Measurements from ENCODE around the gene PAX7.
A peak's percentile ranks its signal among the peaks of the same experiment; 100 is the strongest.
"Not testable (repeated sequence)": the region's sequence is repeated elsewhere in the genome, so short reads cannot be mapped to it uniquely, and the experiment has no call there.

PAX7 gene

DNA sequence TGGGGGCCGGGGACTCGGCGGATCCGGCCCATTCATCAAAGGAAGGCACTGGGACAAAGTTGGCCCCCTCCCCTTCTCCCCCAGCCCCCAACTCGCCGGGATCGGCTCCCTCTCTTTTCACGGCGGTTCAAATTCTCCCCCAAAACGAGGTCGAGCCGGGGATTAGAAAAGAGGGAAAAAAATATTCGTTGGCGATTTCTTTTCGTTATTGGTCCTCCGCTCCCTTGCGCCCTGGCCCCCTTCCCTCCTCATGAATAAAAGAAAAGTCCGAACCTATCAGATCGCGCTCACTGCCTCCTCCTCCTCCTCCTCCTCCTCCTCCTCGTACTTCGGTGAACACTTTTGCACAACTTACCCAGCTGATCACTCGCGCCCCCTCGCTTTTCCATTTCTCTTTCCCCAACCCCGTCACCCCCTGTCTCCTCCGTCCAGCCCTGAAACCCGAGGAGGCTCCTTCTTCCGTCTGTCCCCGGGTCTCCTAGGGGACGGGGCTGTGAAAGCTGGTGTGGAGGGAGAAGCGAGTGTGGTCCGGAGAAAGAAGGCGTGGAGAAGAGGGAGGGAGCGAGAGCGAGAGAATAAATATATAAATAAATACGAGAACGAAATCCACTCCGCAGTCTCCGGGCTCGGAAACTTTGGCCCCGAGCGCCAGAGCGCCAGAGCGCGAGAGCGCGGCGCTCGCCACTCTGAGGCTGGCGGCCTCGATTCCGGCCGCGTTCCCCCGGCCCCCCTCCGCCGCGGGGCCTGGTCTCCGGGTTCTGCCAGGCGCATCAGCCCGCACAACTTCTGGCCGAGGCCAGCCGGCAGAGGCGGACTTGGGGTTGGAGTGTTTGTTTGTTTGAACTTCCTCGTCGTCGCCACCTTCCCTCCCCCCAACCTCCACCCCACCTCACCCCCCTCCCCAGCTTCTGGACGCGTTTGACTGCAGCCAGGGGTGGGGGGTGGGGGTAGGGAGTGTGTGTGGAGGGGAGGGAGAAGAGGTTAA is at the start of gene PAX7:
TSS of gene PAX7 (plus strand) at position 336 of the 985 bp plus-strand sequence. CDS start 758 bp downstream, outside the sequence.
- no peak for DNase-seq

DNA sequence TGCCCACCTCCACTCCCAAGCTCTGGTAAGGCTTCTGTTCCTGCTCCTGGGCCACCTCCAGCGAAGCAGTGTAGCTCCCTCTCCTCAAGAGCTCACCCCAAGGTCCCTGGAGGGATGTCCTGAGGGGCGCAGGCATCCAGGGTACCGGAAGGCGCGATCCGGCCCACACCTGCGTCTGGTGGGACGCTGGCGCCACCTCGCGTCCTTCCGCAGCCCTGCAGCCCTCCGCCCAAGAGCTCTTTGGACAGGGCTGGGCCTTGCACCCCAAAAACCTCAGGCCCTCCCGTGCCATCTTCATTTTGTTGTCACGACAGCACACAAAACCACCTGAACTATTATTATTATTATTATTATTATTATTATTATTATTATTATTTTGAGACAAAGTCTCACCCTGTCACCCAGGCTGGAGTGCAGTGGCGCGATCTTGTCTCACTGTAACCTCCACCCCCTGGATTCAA is 49.2 kb upstream of the PAX7 start:
- DNase-seq = peak; percentile 41

DNA sequence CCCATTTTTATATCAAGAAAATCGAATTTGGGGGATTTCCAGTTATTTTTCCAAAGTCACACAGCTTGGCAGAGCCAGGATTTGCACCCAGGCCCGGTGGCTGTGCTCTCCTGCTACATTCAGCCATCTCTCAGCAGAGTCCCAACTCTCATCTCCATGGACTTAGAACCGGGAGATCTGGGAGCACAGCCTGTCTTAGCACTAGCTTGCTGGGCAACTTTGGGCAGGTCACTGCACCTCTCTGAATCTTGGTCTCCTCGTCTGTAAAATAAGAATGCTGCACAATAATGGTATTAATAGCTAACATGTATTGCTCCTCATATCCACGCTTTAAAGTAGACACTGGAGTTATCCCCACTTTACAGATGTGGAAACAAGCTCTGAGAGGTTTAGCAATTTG is 47.8 kb upstream of the PAX7 start:
- DNase-seq = no peak

DNA sequence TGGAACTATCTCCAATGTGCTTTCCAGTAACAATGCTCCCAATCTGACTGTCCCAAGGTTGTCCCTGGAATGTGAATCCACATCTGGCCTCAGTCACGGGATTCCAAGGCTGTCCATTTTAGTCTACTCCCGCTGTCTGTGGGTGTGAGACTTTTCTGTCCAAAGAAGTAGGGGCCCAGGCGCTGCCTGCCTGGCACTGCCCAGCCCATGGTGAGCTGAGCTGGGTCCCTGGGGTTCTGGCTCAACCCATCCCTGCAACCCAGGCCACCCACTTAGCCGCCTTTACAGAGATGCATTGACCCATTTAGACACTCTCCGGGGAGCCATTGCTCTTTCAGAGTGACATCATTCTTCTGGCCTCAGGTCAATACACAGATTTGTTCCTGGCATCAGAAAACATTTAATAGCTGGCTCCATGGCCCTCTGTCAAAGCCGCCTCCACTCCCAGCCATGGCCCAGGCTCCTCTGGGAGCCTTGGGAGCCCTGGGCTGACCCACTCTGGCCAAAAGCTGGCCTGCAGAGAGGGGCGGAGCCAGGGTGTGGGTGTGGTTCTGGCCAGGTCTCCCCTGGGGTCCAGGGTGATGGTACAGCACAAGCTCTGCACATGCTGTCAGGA is 47.2 kb upstream of the PAX7 start:
- DNase-seq = no peak

DNA sequence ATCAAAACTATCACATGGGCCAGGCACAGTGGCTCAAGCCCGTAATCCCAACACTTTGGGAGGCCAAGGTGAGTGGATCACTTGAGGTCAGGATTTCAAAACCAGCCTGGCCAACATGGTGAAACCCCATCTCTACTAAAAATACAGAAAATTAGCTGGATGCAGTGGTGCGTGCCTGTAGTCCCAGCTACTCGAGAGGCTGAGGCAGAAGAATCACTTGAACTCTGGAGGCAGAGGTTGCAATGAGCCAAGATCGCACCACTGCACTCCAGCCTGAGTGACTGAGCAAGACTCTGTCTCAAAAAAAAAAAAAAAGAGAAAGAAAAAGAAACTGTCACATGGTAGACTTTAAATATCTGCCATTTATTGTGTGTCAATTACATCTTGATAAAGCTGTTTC is 44.6 kb upstream of the PAX7 start:
- DNase-seq = not testable (repeated sequence)

DNA sequence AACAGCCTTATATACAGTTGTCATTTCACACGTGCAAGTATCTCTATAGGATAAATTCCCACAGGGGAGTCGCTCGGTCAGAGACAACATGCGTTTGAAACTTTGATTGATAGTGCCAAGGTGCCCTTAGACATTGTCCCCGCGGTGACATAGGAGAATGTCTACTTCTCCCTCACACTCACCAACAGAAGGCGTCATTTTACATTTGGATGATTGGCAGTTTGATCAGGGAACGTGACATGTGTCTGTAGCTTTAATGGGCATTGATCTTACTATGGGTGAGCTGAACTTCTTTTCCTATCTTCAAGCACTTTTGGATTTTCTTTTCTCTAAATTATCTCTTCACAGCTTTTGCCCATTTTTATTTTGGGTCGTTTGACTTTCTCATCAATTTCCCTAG is 42.6 kb upstream of the PAX7 start:
- no peak for DNase-seq

DNA sequence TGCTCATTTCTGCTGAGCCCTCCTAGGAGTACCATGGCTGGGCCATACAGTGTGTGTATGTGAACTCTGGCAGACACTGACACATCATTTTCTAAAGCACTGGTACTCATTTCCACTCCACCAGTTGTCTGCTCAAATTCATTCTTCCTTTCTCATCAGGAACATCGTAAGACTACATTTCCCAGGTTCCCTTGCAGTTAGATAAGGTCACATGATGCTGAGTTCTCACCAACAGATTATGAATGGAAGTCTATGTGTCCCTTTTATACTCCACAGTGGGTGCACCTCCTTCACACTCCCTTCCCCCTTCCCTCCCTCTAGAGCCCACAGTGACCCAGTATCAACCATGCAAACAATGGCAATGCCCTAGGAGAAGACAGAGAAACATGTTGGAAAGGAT is 38.3 kb upstream of the PAX7 start:
- DNase-seq = no peak

DNA sequence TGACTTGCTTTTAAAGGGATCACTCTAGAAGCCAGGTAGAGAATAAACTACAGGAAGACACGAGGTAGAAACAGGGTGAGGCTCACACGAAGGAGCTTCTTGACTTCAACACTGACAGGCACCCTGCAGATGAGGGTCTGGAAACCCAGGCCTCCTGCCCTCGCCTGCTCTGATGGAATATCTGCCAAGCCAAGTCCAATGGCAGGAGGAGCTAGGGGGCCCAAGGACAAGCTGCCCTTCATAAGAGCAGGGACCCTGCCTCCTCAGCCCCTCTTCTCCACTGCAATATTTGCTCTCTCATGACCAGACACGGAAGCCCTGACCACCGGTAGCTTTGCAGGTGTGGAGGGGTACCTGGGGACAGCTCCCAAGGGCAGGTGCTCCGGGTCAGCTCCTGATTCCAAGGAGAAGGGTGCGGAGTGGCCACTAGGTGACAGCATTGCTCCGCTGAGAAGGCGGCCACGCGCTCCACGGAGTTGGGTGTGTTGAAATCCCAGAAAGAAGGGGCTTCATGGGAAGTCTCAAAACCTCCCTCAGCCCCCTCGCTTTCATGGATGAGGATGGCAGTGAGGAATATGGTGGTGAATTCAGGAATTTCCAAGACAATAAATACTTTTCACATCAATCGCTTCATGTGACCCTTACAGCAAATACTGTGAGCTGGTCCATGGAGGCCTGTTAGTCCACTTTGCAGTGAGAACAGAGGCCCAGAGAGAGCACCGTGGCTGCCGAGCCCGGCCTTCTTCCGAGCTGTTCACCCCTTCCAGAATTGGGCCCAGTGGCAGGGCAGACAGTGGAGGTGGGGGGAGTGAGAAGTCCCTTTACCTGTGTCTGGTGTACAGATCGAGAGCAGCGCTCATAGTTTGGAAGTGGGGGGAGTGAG is 33.2 kb upstream of the PAX7 start:
- no peak for DNase-seq

DNA sequence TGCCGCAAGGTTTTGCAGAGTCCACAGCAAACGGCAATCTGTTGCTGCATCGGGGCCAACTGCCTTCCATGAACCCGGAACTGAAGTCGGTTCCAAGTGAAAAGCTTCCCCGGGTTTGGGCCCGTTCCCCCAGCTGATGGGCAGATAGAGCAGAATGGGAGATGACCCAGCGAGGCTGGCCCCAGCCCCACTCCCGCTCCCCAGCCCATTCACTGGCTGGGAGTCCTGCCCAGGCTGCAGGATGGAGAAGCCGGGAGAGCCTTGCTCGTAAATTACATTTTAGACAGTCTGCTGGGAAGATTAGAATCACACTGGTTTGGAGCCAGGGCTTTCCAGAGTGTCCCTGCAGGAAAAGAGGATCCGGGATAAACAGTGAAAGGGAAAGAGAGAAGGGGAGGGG is 31.6 kb upstream of the PAX7 start:
- DNase-seq = no peak

DNA sequence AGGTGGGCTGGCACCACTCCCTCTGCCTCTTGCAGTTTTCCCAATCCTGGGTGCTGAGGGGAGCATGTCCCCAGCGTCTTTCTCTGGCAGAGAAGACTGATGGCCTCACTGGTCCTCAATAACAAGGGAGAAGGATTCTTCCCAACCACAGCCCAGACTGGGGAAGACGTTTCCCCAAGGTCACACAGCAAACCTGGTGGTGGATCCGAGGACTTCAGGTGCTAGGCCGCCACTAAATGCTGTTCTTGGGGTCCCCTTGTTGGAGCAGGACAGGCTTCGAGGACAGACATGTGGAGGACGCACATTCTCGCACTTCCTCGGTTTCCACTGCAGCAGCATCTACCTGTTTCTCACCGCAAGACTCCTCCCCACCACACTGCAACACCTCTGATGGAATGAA is 30.9 kb upstream of the PAX7 start:
- DNase-seq = no peak

DNA sequence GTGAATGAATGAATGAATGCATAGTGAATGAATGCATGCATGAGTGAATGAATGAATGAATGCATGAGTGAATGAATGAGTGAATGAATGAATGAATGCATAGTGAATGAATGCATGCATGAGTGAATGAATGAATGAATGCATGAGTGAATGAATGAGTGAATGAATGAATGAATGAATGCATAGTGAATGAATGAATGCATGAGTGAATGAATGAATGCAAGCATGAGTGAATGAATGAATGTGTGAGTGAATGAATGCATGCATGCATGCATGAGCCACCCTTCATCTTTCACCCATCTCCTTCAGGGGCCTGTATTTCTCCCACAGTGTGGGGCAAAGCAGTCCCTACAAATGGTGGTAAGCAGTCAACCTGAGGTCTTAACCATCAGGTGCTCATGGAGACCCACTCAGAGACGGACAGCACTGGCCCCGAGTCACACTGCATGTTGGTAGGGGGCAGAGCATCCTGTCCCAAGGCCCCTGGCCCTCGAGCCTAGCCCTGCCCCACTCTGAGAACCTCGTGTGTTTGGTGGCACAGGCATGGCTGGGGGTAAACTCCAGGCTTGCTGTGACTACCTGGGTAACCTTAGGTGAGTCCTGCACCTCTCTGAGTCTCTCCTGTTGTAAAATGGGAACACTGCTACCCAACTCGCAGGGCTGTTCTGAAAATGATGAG is 28.0 kb upstream of the PAX7 start:
- DNase-seq = no peak

DNA sequence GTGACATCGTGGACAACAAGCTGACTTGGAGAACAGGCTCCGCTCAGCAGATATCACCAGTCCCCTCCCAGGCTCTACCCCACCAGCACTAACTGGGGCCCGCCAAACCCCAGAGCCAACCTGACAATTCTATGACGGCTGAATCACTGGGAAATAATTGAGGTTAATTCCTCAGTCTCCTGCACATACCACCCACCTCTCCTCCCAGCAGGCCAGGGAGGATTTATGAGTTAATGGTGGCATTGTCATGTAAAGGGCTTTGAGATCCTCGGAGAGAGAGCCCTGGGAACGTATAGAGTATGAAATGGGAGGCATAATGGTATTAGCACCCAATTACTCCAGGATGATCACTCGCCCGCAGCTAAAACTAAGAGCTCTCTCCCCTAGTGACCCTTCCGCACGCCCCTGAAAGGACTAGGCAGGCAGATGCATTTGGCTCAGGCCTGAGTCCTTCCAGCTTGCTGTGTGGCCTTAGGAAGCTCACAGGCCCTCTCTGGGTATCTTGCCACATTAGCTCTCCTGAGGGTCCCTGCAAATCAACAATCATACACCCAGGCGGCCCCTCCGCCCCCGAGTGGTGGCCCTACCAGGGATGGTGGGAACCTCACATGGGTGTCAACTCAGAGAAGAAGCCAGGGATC is 27.3 kb upstream of the PAX7 start:
- DNase-seq = no peak

DNA sequence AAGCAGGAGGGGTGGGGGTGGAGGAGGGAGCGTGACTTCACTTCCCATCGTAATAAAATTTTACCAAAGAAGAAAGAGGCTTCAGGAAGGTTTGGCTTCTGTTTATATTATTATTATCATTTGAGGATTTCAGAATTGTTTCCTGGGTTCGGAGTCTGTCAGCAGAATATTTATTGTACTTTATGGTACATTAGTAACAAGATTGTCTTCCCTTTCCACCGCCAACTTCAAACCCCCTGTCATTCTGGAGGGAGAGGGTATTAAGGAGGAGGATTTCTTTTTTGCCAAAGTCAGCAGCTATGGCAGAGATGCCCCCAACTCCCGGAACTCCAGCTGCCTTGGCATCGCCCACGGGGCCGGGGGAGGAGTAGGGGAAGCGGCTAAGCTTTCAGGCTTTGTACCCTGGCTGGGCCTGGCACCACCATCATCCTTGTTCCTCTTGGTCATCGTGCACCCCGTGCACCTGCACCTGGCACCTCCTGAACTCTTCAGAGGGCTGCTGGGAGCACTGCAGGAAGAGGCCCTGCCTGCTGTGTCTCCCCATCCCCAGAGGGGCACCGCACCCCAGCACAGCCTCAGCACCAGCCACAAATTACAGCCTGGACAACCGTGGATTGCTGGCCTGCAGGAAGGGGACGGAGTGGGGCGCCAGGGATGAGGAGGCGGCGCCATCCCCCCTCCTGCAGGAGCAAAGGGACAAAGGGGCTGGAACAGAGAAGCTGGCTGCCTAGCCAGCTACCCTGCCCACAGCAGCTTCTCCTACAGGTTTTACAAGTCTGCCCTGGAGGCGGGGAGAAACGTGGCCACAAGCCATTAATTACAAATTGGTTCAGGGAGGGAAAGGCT is 24.0 kb upstream of the PAX7 start:
- DNase-seq = no peak

DNA sequence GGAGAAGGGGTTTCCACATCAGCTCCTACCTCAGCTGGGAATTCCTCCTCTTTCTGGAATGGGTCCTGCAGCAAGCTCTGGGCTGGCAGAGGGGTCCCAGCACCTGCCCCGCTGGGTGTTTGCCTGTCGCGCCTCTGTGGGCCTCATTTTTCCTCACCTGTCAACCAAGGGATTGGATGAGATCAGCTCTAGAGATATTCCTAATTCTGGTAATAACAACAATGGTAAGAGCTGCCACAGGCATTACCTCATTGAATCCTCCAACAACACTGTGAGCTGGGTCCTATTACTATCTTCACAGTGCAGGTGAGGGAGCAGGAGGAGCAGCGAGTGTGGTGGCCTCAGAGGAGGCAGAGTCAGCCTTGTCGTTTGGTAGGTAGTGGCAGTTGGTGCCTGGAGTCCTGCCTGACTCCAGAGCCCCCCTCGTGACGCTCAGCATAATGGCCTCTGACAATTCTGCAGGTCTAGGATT is 23.3 kb upstream of the PAX7 start:
- no peak for DNase-seq

DNA sequence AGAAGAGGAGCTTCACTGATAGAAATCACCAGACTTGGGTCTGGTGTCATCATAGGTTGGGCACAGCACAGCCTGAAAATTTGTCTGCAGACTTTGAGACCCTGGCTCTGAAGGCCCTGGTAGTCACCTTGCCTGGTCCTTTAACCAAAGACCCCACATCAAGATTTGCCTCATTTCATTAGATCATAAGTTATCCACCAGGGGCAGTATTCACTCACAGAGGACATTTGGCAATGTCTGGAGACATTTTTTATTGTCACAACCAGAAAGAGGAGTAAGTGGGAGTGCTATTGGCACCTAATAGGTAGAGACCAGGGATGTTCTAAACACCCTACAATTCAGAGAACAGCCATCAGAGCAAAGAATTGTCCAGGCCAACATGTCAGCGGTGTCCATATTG is 22.1 kb upstream of the PAX7 start:
- DNase-seq = no peak

DNA sequence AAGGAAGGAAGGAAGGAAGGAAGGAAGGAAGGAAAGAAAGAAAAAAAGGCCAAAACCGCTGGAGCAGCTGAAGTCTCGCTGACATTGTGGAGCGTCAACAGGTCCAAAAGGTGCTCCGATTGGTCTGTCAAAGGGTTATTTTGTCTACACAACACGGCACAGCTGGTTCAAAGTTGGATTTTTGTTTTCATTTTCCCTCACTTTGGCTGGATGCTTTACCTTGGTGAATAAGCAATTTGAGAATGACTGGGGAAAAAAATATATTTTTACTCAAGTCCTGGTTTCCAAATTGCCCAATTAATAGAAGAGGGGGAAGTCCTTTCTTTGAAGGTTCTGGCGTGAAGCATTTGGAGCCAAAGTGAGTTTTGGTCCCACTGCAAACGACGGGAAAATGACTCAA is 19.3 kb upstream of the PAX7 start:
- no peak for DNase-seq

DNA sequence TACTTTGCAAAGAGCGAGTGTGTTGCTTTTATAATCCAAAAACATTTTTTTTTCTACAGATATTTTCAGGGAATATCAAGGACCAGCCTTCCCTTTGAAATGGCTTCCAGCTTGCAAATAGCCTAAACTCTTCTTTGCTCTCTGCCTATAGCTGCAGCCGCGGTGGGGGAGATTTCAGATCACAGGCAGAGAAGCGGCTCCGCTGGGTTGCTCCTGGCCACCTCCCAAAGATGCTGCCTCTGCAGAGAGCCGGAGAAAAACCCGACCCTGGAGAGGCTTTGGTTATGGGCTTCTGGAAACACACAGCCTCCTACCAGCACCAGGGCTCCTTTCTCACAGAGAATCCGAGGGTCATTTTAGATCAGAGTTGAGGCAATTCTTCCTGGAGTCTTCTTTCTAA is 18.6 kb upstream of the PAX7 start:
- DNase-seq = no peak

DNA sequence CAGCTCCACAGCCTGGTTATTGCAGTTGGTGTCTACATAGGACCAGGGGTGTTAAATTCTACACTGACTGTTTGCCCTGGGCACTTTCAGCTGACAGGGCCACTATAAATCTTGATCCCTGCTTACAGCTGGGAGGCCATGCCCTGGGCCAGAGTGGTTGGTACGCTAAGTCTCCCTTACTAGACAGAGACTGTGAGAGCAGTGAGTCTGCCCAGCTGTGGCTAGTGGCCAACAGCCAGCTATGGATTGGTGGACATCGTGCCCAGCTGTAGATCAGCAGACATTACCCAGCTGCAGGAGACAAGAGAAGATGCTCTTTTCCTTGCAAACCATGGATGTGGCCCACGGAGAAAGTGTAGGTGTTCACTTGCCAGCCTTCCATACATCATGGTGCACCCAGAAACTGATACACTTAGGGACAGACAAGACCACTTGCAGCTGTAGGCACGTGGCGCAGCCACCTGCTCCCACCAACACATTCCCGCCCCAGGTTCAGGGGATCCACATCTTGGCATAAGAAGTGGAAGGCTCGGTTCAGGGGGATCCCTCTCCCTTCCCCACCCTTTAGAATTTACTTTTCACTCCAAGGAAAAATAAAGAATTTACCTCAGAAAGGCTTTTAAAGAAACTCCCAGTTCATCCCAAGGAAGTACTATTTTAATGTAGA is 16.4 kb upstream of the PAX7 start:
- DNase-seq = no peak

DNA sequence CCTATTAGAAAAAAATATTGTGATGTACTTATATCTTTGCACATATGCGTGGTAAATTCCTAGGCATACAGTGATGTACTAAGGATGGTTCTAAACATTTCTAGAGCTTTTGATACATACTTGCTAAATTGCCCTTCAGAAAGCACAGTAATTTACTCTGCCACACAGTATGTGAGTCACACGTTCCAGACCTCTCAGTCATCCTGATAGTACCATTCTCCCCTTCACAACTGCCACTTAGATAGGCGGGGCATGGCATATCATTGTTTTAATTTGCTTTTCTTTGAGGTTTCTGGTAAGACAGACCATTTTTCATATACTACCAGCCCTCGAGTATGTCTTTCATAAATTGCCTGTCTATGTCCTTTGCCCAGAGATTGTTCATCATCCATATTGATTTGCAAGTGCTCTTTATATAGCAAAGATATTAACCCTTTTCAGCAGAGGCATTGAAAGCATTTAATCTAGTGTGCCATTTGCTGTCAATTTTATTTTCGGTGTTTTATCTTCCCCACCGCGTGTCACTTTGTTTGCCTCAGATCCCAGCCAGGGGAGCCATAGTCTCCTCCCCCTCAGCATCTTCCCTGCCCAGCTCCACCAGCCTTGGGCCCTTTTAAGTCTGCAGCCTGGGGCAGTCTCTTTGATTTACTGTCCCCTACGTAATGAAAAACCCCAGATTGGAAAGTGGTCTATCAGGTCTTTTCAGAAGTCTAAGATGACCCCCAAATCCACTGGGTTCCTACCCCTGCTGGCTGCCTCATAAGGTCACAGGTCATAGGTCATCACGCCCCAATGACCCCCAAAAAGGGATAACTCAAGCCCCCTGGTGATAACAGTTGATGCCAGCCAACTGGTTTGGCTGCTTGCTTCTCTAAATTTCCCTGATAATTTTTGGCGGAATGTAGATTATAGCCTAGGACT is 11.8 kb upstream of the PAX7 start:
- no peak for DNase-seq

Measured in NCI-H2107 (cell line).